Motor neuron (in vitro differentiated cells): ENCODE results near the gene LTB4R. TPM values are rescaled to one million over a fixed set of nuclear protein-coding genes. Genes with fewer than 3 reads are reported as not detected.

ENCODE experiments used
- ATAC-seq, 8 experiments: fragments of 200-7000 bp; cut with Tn5 transposase; replicated peaks in 6 of 8; 2 replicates each; pipeline ENCODE4 v1.8.0; 2021; ENCODE audit warnings: mild to moderate bottlenecking in 8 of 8, moderate library complexity in 8 of 8
- H3K27ac ChIP-seq, 2 donors: fragments of 250-450 bp; sonication (Bioruptor Pico); 2 replicates each; pipeline ENCODE4 v1.9.0; 2021; ENCODE audit warnings: antibody characterized with exemption in 2 of 2, mild to moderate bottlenecking in 2 of 2, moderate library complexity in 1 of 2
- H3K4me1 ChIP-seq, 2 donors: fragments of 250-450 bp; sonication (Bioruptor Pico); replicated peaks in 1 of 2; 2 replicates each; pipeline ENCODE4 v1.6.1; 2021; ENCODE audit warnings: antibody characterized with exemption in 2 of 2, mild to moderate bottlenecking in 2 of 2, moderate library complexity in 1 of 2
- H3K4me3 ChIP-seq, 5 donors: fragments of 250-450 bp; sonication (Bioruptor Pico); 2 replicates each; pipeline ENCODE4 v1.9.0; 2021; ENCODE audit warnings: antibody characterized with exemption in 5 of 5, mild to moderate bottlenecking in 5 of 5, moderate library complexity in 4 of 5
- WGBS, 10 experiments: fragments of 450-650 bp; shearing (Covaris generic); methylation state at CpG; one replicate each; pipeline ENCODE4 v1.0.0; 2022; 5-methylcytosine and 5-hydroxymethylcytosine counted together
- in situ Hi-C, 9 experiments: fragments of 400-800 bp; cut with MboI; loops; one replicate each; pipeline ENCODE4 v1.15.0; 2021; ENCODE audit warnings: low sequenced_read_pairs in 9 of 9, low pct_unique_long_range_greater_than_20kb in 2 of 9; ENCODE audit not compliant: unreplicated experiment in 9 of 9
- total RNA-seq, 8 experiments: library from RNA; unstranded; fragments of 300-600 nt; gene quantifications; 2 replicates each; pipeline versions ENCODE4 v1.2.3 to v1.2.4, GENCODE V29; 2022

The LTB4R gene
- total RNA-seq, 8 experiments from 2014 or later, result 0.92 to 13.6 (median 2.1) TPM

- peak overlapping the region; percentile 67 to 95 (median 76) for H3K4me3 ChIP-seq
- ATAC-seq, result peak; percentile 23 to 47 (median 27)
- in situ Hi-C loops, result loop anchor here in 1 of 9 experiments (10.0 kb wide), 1 partner anchor 54 kb away; the partner anchor contains the start of gene TINF2
- peaks cover 6 to 10% of the 10 kb centered on the region in 2 donors for H3K4me1 ChIP-seq
- H3K27ac ChIP-seq, result no peak overlapping the region
- 0 to 90% (median 56%) methylated on average over 1 to 7 of the region's 7 CpGs; no CpG with 5 or more reads in 4 of the 10 experiments for WGBS, 10 experiments
Observed at GRCh38 chr14:24298892-24299254, 12.4 kb upstream of the LTB4R start.

GRCh38 chr14:24299255-24300191 is 11.8 kb upstream of the LTB4R start, which contains the start of the genes DHRS1 and NOP9:
DHRS1 (minus strand) TSS chr14:24299780; CDS start chr14:24299106, 674 bp downstream.
NOP9 (plus strand) TSS chr14:24299850; CDS start chr14:24299955, 105 bp downstream.
- Histone ChIP-seq H3K4me3 (peak within 1 kb of the TSS; percentile 67 to 95 (median 76)), H3K4me1 (peaks cover 6 to 10% of the 10 kb centered on the region in 2 donors), H3K27ac (peak within 1 kb of the TSS; percentile 31 to 65)
- WGBS, 10 experiments, result 0 to 3% (median 1%) methylated on average over 2 to 25 of the region's 75 CpGs; no CpG with 5 or more reads in 4 of the 10 experiments
- in situ Hi-C loops, result loop anchor here in 1 of 9 experiments (10.0 kb wide), 1 partner anchor 55 kb away; the partner anchor contains the start of gene TINF2
- peak; percentile 70 to 86 (median 79) for ATAC-seq

- Histone ChIP-seq H3K4me3 (peak overlapping the region; percentile 67 to 95 (median 76)), H3K27ac (no peak overlapping the region), H3K4me1 (peaks cover 6 to 10% of the 10 kb centered on the region in 2 donors)
- in situ Hi-C loops, result no loop called here
- no peak for ATAC-seq
- WGBS, 10 experiments, result 26 to 86% (median 41%) methylated on average over 1 to 7 of the region's 16 CpGs; no CpG with 5 or more reads in 5 of the 10 experiments
Observed at GRCh38 chr14:24300326-24300980, 10.8 kb upstream of the LTB4R start.

GRCh38 chr14:24304019-24304387 is 7.3 kb upstream of the LTB4R start:
- 90 to 100% (median 98%) methylated on average over 2 to 8 of the region's 11 CpGs; no CpG with 5 or more reads in 5 of the 10 experiments for WGBS, 10 experiments
- peaks cover 3 to 7% of the 10 kb centered on the region in 2 donors for H3K4me1 ChIP-seq
- no peak overlapping the region for H3K27ac ChIP-seq
- in situ Hi-C loops, result no loop called here
- no peak for ATAC-seq
- no peak overlapping the region for H3K4me3 ChIP-seq

GRCh38 chr14:24307156-24307574 is 4.1 kb upstream of the LTB4R start:
- in situ Hi-C loops, result no loop called here
- 0 to 100% (median 90%) methylated on average over 1 to 10 of the region's 11 CpGs; no CpG with 5 or more reads in 1 of the 10 experiments for WGBS, 10 experiments

GRCh38 chr14:24307575-24308341 is 3.5 kb upstream of the LTB4R start, which contains the start of gene CIDEB:
CIDEB (minus strand) TSS chr14:24307977; CDS start chr14:24307858, 119 bp downstream.
- peaks cover 0 to 3% of the 10 kb centered on the region in 2 donors for H3K4me1 ChIP-seq
- H3K4me3 ChIP-seq, result no peak within 1 kb of the TSS
- in situ Hi-C loops, result no loop called here
- H3K27ac ChIP-seq, result no peak within 1 kb of the TSS
- ATAC-seq, result peak; percentile 18 to 76 (median 46)
- 0 to 100% (median 20%) methylated on average over 1 to 3 of the region's 6 CpGs; no CpG with 5 or more reads in 1 of the 10 experiments for WGBS, 10 experiments

More at GRCh38 chr14:24307156-24307574, 4.1 kb upstream of the LTB4R start:
- Histone ChIP-seq H3K27ac (no peak overlapping the region), H3K4me1 (peaks cover 0 to 3% of the 10 kb centered on the region in 2 donors), H3K4me3 (no peak overlapping the region)
- ATAC-seq, result no peak

- H3K4me1 ChIP-seq, result peaks cover 0 to 3% of the 10 kb centered on the region in 2 donors
- ATAC-seq, result peak in 2 of 8 experiments; percentile 3 to 31
- no peak overlapping the region for H3K4me3 ChIP-seq
- H3K27ac ChIP-seq, result no peak overlapping the region
- 35 to 100% (median 87%) methylated on average over 1 to 5 of the region's 7 CpGs; no CpG with 5 or more reads in 2 of the 10 experiments for WGBS, 10 experiments
- in situ Hi-C loops, result no loop called here
Observed at GRCh38 chr14:24308342-24309124, 2.8 kb upstream of the LTB4R start.

- in situ Hi-C loops, result no loop called here
- Histone ChIP-seq H3K27ac (no peak within 1 kb of the TSS), H3K4me1 (peaks cover 0 to 3% of the 10 kb centered on the region in 2 donors), H3K4me3 (no peak within 1 kb of the TSS)
- peak in 1 of 8 experiments; percentile 6 for ATAC-seq
- WGBS, 10 experiments, result 40 to 100% (median 90%) methylated on average over 1 to 3 of the region's 5 CpGs; no CpG with 5 or more reads in 4 of the 10 experiments
Observed at GRCh38 chr14:24309538-24310264, 1.6 kb upstream of the LTB4R start, which contains the start of gene LTB4R2. LTB4R2 (plus strand) TSS chr14:24310140; CDS start chr14:24310665, 525 bp downstream.

GRCh38 chr14:24310265-24310645 is 1.0 kb upstream of the LTB4R start:
- in situ Hi-C loops, result no loop called here
- Histone ChIP-seq H3K27ac (no peak overlapping the region), H3K4me1 (peaks cover 0 to 3% of the 10 kb centered on the region in 2 donors), H3K4me3 (no peak overlapping the region)
- 80 to 100% (median 100%) methylated on average over 1 to 3 of the region's 5 CpGs; no CpG with 5 or more reads in 7 of the 10 experiments for WGBS, 10 experiments
- peak in 4 of 8 experiments; percentile 3 to 15 (median 8) for ATAC-seq

GRCh38 chr14:24311837-24312615 is 724 bp downstream of the LTB4R start:
- H3K4me1 ChIP-seq, result peaks cover 0 to 7% of the 10 kb centered on the region in 2 donors
- WGBS, 10 experiments, result 88 to 100% (median 100%) methylated on average over 1 of the region's 1 CpG; no CpG with 5 or more reads in 4 of the 10 experiments
- in situ Hi-C loops, result no loop called here
- no peak for ATAC-seq
- no peak overlapping the region for H3K4me3 ChIP-seq
- no peak overlapping the region for H3K27ac ChIP-seq
